OCI-M2 (cell line): Measurements from ENCODE around the gene PLCB1.
"Not testable (repeated sequence)": the region's sequence is repeated elsewhere in the genome, so short reads cannot be mapped to it uniquely, and the experiment has no call there.

ENCODE experiments used
- DNase-seq: peaks from one replicate; lab custom pipeline; 2025; ENCODE audit not compliant: unreplicated experiment; lab: John Stamatoyannopoulos, UW

PLCB1 gene

DNA sequence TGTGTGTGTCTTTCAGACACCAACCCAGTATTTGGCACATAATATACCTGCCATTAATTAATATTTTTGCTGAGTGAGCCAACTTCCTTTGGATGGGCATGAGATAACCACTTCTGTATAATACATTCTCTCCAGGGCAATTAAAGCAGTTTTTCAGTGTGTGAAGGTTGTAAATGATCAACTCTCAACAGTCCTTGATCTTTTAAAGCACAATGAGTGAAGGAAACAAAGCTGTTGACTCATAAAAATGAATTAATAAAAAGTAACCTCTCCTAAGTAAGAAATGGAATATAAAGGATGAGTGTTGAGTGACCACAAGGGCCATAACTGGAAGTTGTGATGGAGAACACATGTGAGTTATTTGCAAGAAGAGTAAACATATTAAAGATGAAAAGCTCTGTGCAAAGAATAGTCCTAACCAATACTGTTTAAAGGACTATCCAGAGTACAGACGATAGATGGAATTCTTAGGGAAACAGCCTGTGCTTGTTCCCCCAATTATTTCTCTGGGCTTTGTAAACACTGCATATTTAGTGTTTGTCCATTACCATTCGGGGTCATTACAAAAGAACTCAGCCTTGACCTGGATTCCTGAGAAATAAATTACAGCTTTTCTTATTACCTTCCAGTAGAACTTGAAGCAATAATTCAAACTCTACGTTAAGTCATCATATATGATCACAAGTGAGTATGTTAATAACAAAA lies 446.2 kb downstream of the PLCB1 start:
- no peak for DNase-seq

DNA sequence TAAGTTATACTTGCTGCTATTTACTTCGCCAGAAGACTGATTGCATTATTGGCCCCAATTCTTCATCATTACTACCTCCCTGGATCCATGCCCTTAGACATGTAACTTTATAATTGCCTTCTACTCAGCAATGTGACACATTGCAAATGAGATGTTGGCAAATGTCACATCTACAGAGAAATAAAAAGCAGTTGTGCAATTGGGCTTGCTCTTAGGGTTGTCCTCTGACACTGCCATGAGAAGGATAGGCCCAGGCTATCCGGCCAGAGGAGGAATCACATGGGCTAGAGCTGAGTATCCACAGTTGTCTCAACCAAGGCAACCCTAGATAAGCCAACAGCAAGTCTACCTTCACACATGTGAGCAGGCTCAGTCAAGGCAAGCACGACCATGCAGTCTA lies 447.0 kb downstream of the PLCB1 start:
- no peak for DNase-seq

DNA sequence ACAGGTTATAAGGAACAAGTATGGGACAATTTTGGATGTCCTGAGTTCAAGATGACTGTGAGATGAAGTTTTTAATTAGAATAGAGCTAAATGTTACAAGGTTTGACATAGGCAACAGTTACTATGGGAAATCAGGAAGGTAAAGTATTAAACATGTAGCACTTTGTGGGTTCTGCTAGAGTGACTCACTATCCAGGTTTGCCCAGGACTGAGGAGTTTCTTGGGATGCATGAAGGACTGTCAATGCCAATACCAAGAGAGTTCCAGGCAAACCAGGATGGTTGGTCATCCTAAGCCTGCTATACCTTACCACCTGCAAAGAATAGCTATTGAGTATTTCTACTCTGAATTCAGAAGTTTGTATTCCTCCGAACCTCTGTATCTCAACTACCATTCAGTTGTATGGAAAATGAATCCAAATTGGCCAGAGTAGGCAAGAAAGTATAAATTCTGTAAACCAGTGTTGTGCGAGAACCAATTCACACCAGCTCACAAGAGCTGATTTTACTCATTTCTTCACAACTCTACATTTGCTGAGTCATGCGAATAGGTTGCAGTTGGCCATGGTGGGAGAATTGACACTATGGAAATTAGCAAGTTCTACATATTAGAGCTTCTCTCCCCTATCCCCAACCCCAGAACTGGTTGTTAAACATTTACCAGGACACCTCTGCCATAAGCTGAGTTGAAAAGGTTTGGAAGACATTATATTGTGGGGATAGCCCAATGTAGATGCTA lies 449.5 kb downstream of the PLCB1 start:
- no peak for DNase-seq

DNA sequence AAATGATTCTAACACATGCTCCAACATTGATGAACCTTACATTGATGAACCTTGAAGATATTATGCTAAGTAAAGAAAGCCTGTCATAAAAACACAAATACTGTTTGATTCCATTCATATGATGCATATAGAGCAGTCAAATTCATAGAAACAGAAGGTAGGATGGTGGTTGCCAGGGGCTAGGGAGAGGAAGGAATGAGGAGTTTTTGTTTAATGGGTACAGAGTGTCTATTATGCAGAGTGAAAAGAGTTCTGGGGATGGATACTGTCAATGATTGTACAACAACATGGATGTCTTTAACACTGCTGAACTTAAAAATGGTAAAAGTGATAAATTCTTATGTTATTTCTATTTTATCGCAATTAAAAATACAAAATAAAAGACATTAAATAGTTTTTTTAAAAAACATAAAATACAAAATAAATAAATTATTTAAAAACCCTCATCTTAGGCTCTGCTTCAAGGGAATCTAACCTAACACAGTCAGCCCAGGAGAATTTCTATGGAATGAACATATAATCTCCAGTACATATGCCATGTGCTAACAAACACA lies 451.0 kb downstream of the PLCB1 start:
- no peak for DNase-seq

DNA sequence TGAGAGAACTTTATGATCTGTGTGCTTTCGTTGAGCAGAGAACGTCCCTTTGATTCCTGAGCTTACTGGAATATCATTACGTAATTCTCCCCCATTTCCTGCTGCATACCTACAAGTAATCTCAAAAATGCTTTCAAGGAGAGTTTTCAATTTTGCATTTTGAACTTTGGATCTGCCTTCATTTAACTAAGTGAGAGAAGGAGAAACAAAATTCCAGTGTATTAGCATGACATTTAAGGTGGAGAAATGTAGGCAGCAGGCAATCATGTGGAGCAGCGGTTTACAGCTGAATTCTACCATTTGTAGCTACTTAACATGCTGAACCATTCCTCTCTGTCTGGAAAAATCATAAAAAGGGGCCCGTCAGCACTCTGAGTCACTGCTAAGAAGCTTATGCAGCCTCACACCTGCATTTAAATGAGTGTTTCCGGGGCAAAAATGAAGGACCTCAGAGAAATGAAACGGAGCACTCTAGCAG lies 451.5 kb downstream of the PLCB1 start:
- DNase-seq, result no peak

DNA sequence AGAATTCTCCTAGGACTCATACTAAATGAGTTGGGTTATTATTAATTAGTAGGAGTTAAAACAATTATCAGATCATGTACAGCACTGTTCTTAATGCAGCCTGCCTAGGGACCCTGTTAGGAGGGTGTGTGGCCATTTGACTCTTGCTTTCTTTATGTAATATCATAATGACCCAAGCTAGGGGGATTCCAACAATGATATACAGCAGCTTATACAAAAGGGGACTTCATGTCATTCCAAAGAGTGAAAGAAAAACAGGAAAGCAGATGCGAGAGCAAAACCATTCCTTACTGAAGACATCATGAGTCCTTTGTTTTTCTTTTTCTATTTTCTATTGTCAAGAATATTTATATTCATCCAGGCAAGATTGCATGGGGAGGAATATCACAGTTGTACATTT lies 455.2 kb downstream of the PLCB1 start:
- DNase-seq, result no peak

DNA sequence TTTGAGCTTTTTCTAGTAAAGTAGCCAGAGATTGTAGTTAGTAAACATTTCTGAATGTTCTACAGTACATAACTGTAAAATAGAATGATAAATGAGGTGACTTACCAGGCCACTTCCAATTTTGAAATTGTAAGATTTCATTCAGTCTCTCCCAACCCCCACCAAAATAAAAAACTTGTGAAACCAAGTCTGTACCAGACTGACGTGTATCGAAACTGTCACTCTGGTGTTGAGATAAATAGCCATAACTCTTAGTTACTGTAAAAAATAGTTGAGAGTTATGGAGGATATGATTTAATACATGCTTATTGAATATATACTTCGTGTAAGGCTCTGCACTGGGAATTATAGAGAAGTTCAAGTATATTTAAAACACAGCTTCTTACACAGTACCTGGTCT lies 455.7 kb downstream of the PLCB1 start:
- DNase-seq, result no peak

DNA sequence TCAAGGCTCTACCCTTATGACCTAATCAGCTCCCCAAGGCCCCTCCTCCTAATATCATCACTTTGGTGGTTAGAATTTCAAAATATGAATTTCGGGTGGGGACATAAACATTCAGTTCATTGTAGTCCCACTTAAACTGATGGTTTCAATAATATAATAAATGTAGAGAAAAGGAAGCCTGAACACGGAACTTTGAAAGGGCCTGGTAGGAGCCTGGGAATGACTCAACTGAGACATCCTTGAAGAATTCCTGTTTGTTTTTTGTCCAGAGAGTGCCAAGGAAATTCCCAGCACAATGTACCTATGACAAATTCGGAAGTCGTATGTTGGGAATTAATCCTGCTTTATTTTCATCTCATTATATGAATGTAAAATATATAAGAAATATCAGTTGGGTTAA lies 457.9 kb downstream of the PLCB1 start:
- no peak for DNase-seq

DNA sequence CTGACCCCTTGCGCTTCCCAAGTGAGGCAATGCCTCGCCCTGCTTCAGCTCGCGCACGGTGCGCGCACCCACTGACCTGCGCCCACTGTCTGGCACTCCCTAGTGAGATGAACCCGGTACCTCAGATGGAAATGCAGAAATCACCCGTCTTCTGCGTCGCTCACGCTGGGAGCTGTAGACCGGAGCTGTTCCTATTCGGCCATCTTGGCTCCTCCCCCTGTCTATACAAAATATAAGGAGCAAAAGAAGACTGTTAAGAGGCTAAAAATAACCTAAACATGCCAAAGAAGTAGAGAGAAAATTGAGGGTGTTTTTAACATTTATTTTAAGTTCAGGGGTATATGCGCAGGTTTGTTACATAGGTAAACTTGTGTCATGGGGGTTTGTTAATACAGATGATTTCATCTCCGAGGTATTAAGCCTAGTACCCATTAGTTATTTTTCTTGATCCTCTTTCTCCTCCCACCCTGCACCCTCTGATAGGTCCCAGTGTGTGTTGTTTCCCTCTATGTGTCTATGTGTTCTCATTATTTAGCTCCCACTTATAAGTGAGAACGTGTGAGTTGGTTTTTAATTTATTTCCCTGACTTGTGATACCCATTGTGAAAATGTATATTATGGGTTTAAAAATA lies 469.0 kb downstream of the PLCB1 start:
- not testable (repeated sequence) for DNase-seq

DNA sequence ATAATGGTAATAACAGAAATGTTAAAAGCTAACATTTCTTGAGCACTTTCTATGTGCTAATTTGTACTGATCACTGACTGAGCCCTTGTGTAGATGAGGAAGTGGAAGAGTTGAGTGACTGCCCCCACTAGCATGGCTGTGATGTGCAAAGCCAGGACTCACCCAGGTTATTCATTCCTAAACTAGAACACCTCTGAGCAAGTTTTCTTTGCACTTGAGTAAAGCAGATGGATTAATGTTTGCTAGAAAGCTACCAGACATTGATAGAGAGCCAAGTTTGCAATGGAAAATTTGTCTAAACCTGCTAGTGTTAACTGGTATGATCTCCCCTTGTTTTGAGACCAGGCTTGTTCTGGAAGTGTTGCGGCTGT lies 469.5 kb downstream of the PLCB1 start:
- no peak for DNase-seq

DNA sequence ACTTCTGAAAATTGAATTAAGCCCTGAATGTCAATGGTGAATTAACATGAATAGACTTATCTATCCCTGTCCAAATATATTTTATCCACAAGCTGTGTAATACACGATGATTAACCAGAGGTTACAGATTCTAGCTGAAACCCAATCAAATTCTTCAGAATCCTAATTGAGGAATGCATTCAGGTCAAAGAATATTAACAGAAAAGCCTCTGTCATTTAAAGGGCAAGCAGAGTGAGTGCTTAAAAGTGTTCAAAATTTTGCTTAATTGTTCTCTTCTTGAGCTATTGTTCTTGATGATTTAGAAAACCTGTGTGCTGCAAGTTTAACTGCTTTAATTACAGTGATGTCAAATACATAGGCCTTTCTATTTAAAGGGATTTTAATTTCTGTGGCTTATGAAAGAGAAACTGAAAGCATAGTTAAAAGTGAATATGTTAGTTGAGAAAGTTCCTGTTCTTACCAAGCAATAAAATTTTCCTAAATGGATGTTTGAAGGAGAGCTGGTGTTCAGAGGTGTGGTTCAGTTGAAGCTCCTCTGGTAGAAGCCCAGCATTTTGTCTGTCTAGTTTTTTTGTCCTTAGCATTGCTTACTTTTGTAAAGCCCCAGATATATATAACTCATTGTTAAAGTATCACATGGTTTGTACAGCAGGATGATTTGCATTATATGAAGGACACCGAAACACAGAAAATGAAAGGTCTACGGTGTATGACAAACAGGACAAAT lies 470.5 kb downstream of the PLCB1 start:
- no peak for DNase-seq

DNA sequence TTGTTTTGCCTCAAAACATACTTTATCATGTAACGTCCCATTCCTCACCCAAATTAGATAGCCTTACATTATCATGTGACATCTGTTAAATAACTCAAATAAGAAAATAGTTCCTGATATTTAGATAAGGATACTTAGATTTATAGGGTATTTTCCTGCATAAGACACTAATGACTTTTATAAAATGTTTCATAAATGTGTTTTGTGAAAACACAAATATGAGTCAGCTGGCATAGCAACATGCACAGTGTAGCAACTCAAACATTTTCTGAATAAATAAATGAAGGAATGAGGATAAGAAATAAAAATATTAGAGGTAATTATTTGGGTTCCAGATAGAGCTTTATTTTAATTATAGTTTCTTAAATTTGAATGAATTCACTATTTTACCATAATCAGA lies 476.4 kb downstream of the PLCB1 start:
- no peak for DNase-seq

DNA sequence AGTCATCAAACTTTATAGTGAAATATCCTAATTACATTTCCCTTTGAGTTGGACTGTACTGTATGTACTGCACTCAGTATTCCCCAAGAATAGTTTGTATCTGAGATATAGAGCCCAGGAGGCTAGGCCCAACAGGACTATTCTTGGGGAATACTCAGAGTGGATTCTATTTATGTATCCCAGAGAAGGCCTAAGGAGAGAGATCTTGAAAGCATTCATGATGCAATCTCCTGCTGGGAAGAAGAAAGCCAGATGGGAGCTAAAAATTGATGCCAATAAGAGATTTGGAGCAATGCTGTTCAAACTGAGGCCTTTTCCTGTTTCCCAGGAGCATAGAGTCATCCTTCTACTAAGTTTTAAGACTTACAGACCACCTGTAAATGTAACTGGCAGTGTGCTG lies 484.7 kb downstream of the PLCB1 start:
- DNase-seq, result no peak

DNA sequence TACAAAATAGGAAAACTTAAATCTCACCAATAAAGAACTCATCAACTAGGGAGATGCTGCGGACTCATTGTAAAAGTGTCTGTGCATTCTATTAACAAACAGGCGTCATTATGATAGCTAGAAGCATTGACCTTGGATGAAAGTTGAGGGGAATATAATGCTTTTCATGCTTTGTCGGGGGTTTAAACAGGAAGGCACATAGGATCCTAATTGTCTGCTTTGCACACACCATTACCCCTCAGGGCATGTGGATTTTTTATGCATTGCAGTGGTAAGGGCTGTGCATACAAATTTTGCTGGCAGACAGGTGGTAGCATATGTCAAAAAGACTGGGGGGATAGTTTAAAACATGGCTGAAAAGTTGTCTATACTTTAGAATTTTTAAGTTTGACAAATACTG lies 488.9 kb downstream of the PLCB1 start:
- DNase-seq, result no peak

DNA sequence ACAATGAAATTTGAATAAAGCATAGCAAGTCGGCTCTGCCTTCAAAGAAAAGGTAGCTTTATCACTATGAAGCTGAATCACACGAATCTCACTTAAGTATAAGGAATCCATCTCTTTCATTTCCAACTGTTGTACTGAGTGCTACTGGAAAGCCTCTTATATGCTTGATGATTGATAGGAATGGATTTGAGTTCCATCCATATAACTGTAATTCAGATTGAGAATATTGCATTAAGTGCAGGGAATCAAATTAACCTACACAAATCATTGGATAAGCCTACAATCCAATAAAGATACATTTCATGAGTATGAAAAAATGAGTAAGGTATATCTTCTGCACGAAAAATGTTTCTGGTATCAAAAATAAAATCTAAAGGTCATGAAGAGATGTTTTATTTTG lies 492.0 kb downstream of the PLCB1 start:
- DNase-seq, result no peak

DNA sequence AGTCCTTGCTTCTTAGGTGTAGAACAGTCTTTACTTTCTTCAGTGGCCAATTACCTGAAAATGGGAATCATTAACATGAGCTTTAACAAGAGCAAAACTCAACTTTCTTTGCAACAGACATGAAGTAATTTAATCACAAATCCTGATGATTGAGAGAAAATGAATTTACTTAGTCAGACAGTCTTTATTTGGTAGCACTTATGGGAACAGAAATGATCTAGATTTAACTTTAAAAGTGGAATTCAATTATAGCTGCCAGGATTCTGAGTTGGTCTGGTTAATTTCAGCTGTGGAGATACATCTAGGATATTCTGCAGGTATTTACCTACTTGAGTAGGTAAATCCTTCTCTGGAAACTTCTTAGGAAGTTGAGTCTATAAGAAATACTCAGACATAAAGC lies 492.6 kb downstream of the PLCB1 start:
- no peak for DNase-seq

DNA sequence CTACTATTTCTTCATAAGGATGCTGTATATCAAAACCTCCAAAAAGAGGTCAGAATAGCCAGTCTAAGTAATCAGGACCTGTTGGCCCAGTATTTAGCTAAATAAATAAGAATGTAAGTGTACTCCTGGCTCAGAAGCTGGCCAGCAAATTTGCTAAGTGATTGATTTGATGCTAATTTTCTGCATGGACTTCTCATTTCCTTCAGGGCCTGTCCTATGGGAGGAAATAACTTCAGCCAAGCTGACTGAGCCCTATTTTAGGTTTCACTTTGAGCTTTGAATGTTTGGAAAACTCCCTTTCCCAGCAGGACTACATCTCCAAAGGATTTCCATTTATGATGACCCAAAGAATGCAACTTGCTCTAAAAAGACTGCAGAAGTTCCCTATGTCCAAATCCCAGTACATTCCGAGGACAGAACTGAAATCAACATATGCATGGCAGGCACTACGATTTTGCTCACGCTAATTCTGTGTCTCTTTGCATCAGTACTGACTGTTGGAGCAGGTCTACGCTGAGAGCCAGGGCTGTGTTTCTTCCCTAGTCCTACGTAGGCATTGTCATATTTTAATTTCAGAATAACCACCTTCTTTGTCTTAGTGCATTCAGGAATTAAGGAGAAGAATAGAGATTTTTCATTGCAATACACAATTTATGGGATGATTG lies 495.4 kb downstream of the PLCB1 start:
- DNase-seq, result no peak

DNA sequence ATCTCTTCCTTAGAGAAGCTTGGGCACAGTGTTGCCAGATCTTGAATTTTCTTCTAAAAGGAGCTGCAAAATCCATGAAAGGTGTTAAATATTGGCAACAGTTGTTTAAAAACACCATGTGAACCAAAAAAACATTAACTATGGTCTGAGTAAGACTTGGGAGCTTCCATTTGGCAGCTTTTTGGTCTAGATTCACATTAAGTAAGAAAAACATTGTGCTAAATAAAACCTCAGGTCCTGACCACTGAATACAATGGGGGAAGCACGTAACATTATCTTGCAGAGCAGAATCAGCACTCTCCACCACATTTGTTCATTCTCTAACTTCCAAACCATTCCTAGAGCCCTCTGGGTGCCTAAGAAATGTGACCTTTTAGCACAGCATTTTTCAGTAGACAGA lies 499.2 kb downstream of the PLCB1 start:
- no peak for DNase-seq

DNA sequence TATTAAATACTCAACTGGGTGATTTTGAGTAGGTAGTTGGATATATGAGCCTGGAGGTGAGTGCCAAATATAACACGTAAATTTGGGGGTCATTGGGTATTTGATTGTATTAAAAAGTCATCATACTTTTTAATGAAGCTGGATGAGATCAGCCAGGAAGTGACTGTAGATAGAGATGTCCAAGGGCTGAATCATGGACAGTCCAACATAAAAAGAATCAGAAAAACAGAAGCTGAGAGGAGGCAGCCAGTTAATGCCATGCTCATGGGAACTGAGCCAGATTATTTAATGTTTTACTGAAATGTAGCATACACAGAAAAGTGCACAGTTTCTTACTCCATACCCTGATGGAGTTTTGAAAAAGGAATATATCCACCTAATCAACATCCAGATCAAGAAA lies 501.3 kb downstream of the PLCB1 start:
- DNase-seq, result no peak

DNA sequence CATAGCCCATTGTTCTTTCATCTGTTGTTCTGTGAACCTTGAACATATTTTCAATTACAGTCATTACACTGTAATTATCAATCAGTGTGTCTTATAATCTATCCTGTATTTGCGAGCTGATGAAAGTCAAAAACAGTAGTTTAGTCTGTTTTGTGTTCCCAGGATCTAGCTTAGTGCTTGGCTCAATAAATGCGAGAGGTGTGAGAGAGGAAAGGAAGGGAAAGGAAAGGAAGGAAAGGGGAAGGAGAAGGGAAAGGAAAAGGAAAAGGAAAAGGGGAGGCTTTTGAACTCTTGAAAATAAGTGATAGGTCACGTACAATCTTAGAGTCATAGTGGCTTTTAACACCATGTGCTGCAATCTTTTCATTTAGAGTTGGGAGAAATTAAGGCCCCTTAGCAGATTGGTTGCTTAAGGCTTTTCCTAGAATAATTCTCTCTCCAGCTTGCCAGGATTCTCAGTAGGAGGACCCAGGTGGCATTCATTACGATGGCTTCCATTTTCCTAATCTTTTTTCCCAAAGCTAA lies 503.0 kb downstream of the PLCB1 start:
- no peak for DNase-seq

DNA sequence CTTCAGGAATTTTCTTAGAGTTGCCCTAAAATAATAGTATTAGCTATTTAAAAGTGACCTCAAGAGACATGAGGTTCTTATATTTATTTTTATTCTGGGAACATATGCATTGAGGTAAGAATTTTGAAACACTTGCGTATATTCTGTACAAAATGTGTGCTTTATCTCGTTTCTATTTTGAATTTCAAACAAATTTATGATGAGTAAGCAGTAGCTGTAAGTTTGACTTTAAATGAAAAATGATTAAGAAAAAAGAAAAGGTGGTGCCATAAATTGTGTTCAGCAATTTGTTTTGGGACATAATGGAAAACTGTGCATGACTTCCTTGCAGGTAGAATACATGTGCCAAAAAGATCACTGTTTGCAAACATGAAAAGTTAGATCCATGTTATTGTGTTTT lies 503.8 kb downstream of the PLCB1 start:
- no peak for DNase-seq
